IPS-18c (cell line): Measurements from ENCODE around the gene TTC28.
"Not testable (repeated sequence)": the region's sequence is repeated elsewhere in the genome, so short reads cannot be mapped to it uniquely, and the experiment has no call there.

Experiments used
- H3K4me3 ChIP-seq: 2 replicates; pipeline ENCODE4 v1.7.0; 2013; ENCODE audit warnings: low read depth, mild to moderate bottlenecking, low read length, moderate library complexity; ENCODE audit not compliant: insufficient read depth
- H3K9me3 ChIP-seq: one replicate; pipeline ENCODE4 v1.6.1; 2013; ENCODE audit warnings: mild to moderate bottlenecking, low read length, moderate library complexity; ENCODE audit not compliant: control insufficient read depth, insufficient read depth

The TTC28 gene

GRCh38 chr22:28096161-28096560 is 583.5 kb downstream of the TTC28 start:
- no peak overlapping the region for H3K4me3 ChIP-seq
- H3K9me3 ChIP-seq, result no peaks in the 10 kb centered on the region

- Histone ChIP-seq H3K9me3 (no peaks in the 10 kb centered on the region), H3K4me3 (no peak overlapping the region)
Measured at GRCh38 chr22:28095316-28096095, 584.1 kb downstream of the TTC28 start.

- Histone ChIP-seq H3K4me3 (no peak overlapping the region), H3K9me3 (no peaks in the 10 kb centered on the region)
Measured at GRCh38 chr22:28094771-28095170, 584.9 kb downstream of the TTC28 start.

- Histone ChIP-seq H3K9me3 (no peaks in the 10 kb centered on the region), H3K4me3 (no peak overlapping the region)
Measured at GRCh38 chr22:28093711-28094110, 585.9 kb downstream of the TTC28 start.

- Histone ChIP-seq H3K4me3 (no peak overlapping the region), H3K9me3 (no peaks in the 10 kb centered on the region)
Measured at GRCh38 chr22:28091486-28091885, 588.2 kb downstream of the TTC28 start.

- H3K9me3 ChIP-seq, H3K4me3 ChIP-seq: not testable (repeated sequence)
Measured at GRCh38 chr22:28089541-28089940, 590.1 kb downstream of the TTC28 start.

- Histone ChIP-seq H3K4me3 (no peak overlapping the region), H3K9me3 (no peaks in the 10 kb centered on the region)
Measured at GRCh38 chr22:28077166-28077565, 602.5 kb downstream of the TTC28 start.

GRCh38 chr22:28075358-28075981 is 604.2 kb downstream of the TTC28 start:
- H3K4me3 ChIP-seq, result no peak overlapping the region

GRCh38 chr22:28074526-28074925 is 605.1 kb downstream of the TTC28 start:
- Histone ChIP-seq H3K9me3 (no peaks in the 10 kb centered on the region), H3K4me3 (no peak overlapping the region)

More at GRCh38 chr22:28075358-28075981, 604.2 kb downstream of the TTC28 start:
- no peaks in the 10 kb centered on the region for H3K9me3 ChIP-seq

- Histone ChIP-seq H3K4me3 (no peak overlapping the region), H3K9me3 (no peaks in the 10 kb centered on the region)
Measured at GRCh38 chr22:28072066-28072465, 607.6 kb downstream of the TTC28 start.

- H3K4me3 ChIP-seq, result no peak overlapping the region
- H3K9me3 ChIP-seq, result no peaks in the 10 kb centered on the region
Measured at GRCh38 chr22:28068826-28069225, 610.8 kb downstream of the TTC28 start.

GRCh38 chr22:28064920-28065319 is 614.7 kb downstream of the TTC28 start:
- no peaks in the 10 kb centered on the region for H3K9me3 ChIP-seq
- H3K4me3 ChIP-seq, result no peak overlapping the region

GRCh38 chr22:28063656-28064055 is 616.0 kb downstream of the TTC28 start:
- Histone ChIP-seq H3K9me3 (no peaks in the 10 kb centered on the region), H3K4me3 (no peak overlapping the region)

- H3K9me3 ChIP-seq, H3K4me3 ChIP-seq: not testable (repeated sequence)
Measured at GRCh38 chr22:28060594-28060993, 619.0 kb downstream of the TTC28 start.

GRCh38 chr22:28058036-28058435 is 621.6 kb downstream of the TTC28 start:
- no peaks in the 10 kb centered on the region for H3K9me3 ChIP-seq
- no peak overlapping the region for H3K4me3 ChIP-seq

- Histone ChIP-seq H3K4me3 (no peak overlapping the region), H3K9me3 (no peaks in the 10 kb centered on the region)
Measured at GRCh38 chr22:28054819-28055208, 624.8 kb downstream of the TTC28 start.

GRCh38 chr22:28053896-28054818 is 625.5 kb downstream of the TTC28 start:
- Histone ChIP-seq H3K4me3 (no peak overlapping the region), H3K9me3 (no peaks in the 10 kb centered on the region)

GRCh38 chr22:28052825-28053269 is 626.8 kb downstream of the TTC28 start:
- Histone ChIP-seq H3K9me3 (no peaks in the 10 kb centered on the region), H3K4me3 (no peak overlapping the region)
